Upper lobe of left lung (tissue), 6 donors: Measurements from ENCODE around the gene MAEA. TPM values are rescaled to one million over a fixed set of nuclear protein-coding genes. Genes with fewer than 3 reads are reported as not detected.
A peak's percentile ranks its signal among the peaks of the same experiment; 100 is the strongest.

Experiments used
- ATAC-seq, 2 donors: fragments of 200-7000 bp; cut with Tn5 transposase; one replicate each; pipeline ENCODE4 v1.9.1; 2022; ENCODE audit warnings: mild to moderate bottlenecking in 2 of 2, moderate library complexity in 2 of 2; ENCODE audit not compliant: low FRiP score in 2 of 2
- DNase-seq, 2 donors: peaks; one replicate each; pipeline ENCODE4 v3.0.0-alpha.2; 2019 to 2020
- H3K27ac ChIP-seq, 4 donors: fragments of 200-600 bp; sonication (generic); one replicate each; pipeline ENCODE4 v1.5.1; 2016 to 2019
- H3K27me3 ChIP-seq, 4 donors: fragments of 200-600 bp; sonication (generic); one replicate each; pipeline ENCODE4 v1.5.1; 2017 to 2019
- H3K36me3 ChIP-seq, 4 donors: fragments of 200-600 bp; sonication (generic); one replicate each; pipeline ENCODE4 v1.5.1; 2016 to 2019
- H3K4me1 ChIP-seq, 4 donors: fragments of 200-600 bp; sonication (generic); one replicate each; pipeline ENCODE4 v1.5.1; 2018 to 2019
- H3K4me3 ChIP-seq, 4 donors: fragments of 200-600 bp; sonication (generic); one replicate each; pipeline ENCODE4 v1.5.1; 2017 to 2019; ENCODE audit warnings: mild to moderate bottlenecking in 2 of 4, moderate library complexity in 1 of 4
- H3K9me3 ChIP-seq, 4 donors: fragments of 200-600 bp; sonication (generic); one replicate each; pipeline ENCODE4 v1.5.1; 2018 to 2019
- CTCF ChIP-seq, 6 experiments: fragments of 450-650 bp in 4 of 6; fragments of 200-600 bp in 2 of 6; sonication (generic) in 2 of 6; IDR thresholded peaks; one replicate each; pipeline ENCODE4 v1.5.1; 2016 to 2019; ENCODE audit warnings: antibody characterized with exemption in 6 of 6
- EP300 ChIP-seq, 4 donors: sonication (generic); formaldehyde crosslinking; IDR thresholded peaks; one replicate each; pipeline ENCODE4 v1.5.1; 2017; ENCODE audit warnings: antibody characterized with exemption in 4 of 4, control low read depth in 2 of 4
- POLR2A ChIP-seq, 4 donors: fragments of 450-650 bp; IDR thresholded peaks; one replicate each; pipeline ENCODE4 v1.5.1; 2016 to 2017; ENCODE audit warnings: antibody characterized with exemption in 4 of 4, mild to moderate bottlenecking in 2 of 4
- POLR2AphosphoS5 ChIP-seq, 2 donors: sonication (generic); formaldehyde crosslinking; IDR thresholded peaks; one replicate each; pipeline ENCODE4 v1.5.1; 2017; ENCODE audit warnings: antibody characterized with exemption in 2 of 2
- WGBS, 2 donors: methylation state at CpG; one replicate each; pipeline ENCODE4 v1.1.5; 2017 to 2018; 5-methylcytosine and 5-hydroxymethylcytosine counted together
- total RNA-seq, 6 donors: library from RNA; depleted of rRNA in 4 of 6; stranded (reverse); fragments of >200 nt in 4 of 6; gene quantifications; one replicate each; pipeline versions ENCODE4 v1.1.0 to v1.2.1, GENCODE V29; 2016 to 2021
- donor health status: DM: no; HTN: no; CAD: no; lungs with moderate emphysema.
- donor health status: DM: no; HTN: yes; CAD: no; lungs with severe emphysema.

The MAEA gene
- total RNA-seq, 6 donors from 2014 or later, result 58.5 to 289 (median 73.0) TPM

DNA sequence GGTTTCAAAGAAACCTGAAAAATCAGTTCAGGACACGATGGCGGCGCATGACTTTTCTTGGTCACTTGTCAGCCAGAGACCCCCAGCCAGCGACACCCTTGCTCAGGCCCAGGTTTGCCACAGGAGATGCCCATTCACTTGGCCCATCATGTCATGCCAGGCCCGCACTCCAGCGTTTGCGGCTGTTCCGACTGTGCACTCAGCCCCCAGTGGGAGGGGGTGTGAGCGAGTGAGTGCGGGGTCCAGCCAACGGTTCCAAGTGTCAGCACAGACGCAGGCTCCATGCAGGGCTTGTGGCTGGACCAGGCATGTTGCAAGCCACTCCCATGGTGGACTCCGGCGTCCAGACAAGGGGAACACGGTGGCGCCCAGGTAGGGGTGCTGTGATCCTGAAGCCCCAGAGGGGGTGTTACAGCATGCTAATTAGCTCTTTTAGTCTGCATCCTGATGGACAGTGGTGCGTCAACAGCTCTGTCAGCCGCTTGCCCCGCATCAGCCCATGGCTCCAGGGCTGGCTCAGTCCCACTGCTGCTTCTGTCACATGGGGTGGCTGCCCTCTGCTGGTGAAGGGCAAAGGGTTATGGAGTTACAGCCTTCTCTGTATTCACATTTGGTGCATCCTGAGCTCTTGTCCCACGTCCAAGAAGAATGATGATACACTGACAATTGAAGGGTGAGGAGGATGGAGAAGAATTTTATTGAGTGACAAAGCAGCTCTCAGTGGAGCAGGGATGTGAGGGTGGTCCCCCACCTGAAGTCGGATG, 3.7 kb upstream of the MAEA start:
- WGBS, 2 donors, result 83 to 95% methylated on average over 14 to 21 of the region's 21 CpGs
- DNase-seq, result peak; percentile 21 to 47
- no peak for ATAC-seq
- Histone ChIP-seq H3K27ac (no peak overlapping the region), H3K27me3 (no peaks in the 10 kb centered on the region), H3K36me3 (no peaks in the 10 kb centered on the region), H3K4me1 (peaks cover 11 to 17% (median 12%) of the 10 kb centered on the region in 4 donors), H3K4me3 (no peak overlapping the region), H3K9me3 (no peaks in the 10 kb centered on the region)
- TF ChIP-seq CTCF (IDR thresholded peaks at IDR 0.05) (peak in 1 of 6 experiments; percentile 7), POLR2A (IDR thresholded peaks at IDR 0.05) (no peak)

- no peaks in the 10 kb centered on the region for H3K9me3 ChIP-seq
- DNase-seq (no peak), ATAC-seq (no peak)
- peaks cover 0 to under 1% (median 0%) of the 10 kb centered on the region in 4 donors for H3K36me3 ChIP-seq
- no peaks in the 10 kb centered on the region for H3K27me3 ChIP-seq
- TF ChIP-seq POLR2A (IDR thresholded peaks at IDR 0.05) (no peak), CTCF (IDR thresholded peaks at IDR 0.05) (no peak), EP300 (IDR thresholded peaks at IDR 0.05) (no peak), POLR2AphosphoS5 (IDR thresholded peaks at IDR 0.05) (no peak)
- 63 to 64% methylated on average over 7 of the region's 7 CpGs for WGBS, 2 donors
- peak overlapping the region in 3 of 4 donors; percentile 96 to 98 (median 96) for H3K4me3 ChIP-seq
- peaks cover 24 to 41% (median 29%) of the 10 kb centered on the region in 4 donors for H3K4me1 ChIP-seq
- peak overlapping the region; percentile 68 to 94 (median 88) for H3K27ac ChIP-seq
These were observed 905 bp upstream of the MAEA start for GRCh38 chr4:1288786-1289185.

DNA sequence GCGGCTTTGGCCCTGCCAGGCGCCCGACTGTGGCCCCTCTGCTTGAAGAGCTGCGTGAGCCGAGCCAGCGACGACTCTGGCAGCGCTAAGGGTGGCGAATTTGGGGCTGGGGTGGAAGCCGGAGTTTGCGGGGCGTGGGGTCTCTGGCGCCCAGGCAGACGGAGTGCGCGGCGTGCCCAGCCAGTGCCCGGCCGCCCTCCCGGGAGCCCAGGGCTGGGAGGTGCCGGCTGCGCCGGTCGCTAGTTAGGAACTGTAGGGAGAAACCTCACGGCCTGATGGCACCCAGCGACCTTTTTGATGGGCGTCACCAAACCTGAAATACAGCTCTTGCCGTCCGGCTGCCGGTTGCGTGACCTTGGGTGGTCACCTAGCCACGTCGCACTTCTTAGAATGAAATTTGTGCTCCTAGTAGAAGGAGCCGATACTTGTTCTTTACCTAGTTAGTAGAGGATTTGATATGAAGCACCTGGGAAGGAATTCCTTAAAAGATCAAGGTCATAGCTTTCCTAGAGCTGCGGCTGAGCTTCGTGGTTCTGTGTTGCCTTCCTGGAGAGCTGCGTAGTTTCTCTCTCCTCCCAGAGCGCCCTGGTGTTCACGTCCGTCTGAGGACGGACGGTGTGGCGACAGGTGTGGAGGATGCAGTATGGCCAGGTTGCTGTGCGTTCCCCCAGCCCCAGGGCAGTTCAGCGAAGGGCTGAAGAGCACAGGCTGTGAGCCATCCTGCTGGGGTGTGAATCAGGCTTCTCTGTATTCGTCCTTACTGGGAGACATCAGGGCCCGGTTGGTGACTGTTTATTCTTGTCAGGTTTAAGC, 680 bp downstream of the MAEA start:
- peak overlapping the region; percentile 68 to 94 (median 88) for H3K27ac ChIP-seq
- ATAC-seq, result no peak
- peaks cover 0 to 4% (median 0%) of the 10 kb centered on the region in 4 donors for H3K36me3 ChIP-seq
- TF ChIP-seq POLR2A (IDR thresholded peaks at IDR 0.05) (no peak), EP300 (IDR thresholded peaks at IDR 0.05) (no peak), CTCF (IDR thresholded peaks at IDR 0.05) (peak in 1 of 6 experiments; percentile 10)
- peak overlapping the region; percentile 86 to 98 (median 96) for H3K4me3 ChIP-seq
- H3K9me3 ChIP-seq, result no peaks in the 10 kb centered on the region
- H3K4me1 ChIP-seq, result peaks cover 28 to 57% (median 41%) of the 10 kb centered on the region in 4 donors
- WGBS, 2 donors, result 1% methylated on average over 29 of the region's 47 CpGs
- no peaks in the 10 kb centered on the region for H3K27me3 ChIP-seq
- DNase-seq, result peak in 1 of 2 donors; percentile 36

- Histone ChIP-seq H3K9me3 (no peaks in the 10 kb centered on the region), H3K4me1 (peaks cover 28 to 59% (median 41%) of the 10 kb centered on the region in 4 donors), H3K4me3 (peak overlapping the region; percentile 86 to 98 (median 96)), H3K36me3 (peaks cover 0 to 4% (median 0%) of the 10 kb centered on the region in 4 donors), H3K27ac (peak overlapping the region in 3 of 4 donors; percentile 85 to 94 (median 91)), H3K27me3 (no peaks in the 10 kb centered on the region)
- 61 to 72% methylated on average over 9 of the region's 9 CpGs for WGBS, 2 donors
- DNase-seq (peak in 1 of 2 donors; percentile 24), ATAC-seq (no peak)
- TF ChIP-seq POLR2AphosphoS5 (IDR thresholded peaks at IDR 0.05) (no peak), EP300 (IDR thresholded peaks at IDR 0.05) (no peak), CTCF (IDR thresholded peaks at IDR 0.05) (no peak), POLR2A (IDR thresholded peaks at IDR 0.05) (no peak)
These were observed 1.4 kb downstream of the MAEA start for GRCh38 chr4:1291091-1291490.
